HepG2 (cell line): ENCODE data around the gene EXOC3L2. TPM values are rescaled to one million over a fixed set of nuclear protein-coding genes. Genes with fewer than 3 reads are reported as not detected.

Experiments
- AKAP8 ChIP-seq: sonication (generic); formaldehyde crosslinking; IDR thresholded peaks from 2 replicates; pipeline ENCODE4 v1.5.1; 2020; ENCODE audit warnings: mild to moderate bottlenecking, missing genetic modification reagents
- ELF3 ChIP-seq: IDR thresholded peaks from 2 replicates; pipeline ENCODE4 v1.6.1; 2016; ENCODE audit warnings: missing genetic modification reagents, missing compliant biosample characterization
- GABPB1 ChIP-seq: IDR thresholded peaks from 2 replicates; pipeline ENCODE4 v1.6.1; 2016; ENCODE audit warnings: mild to moderate bottlenecking, missing genetic modification reagents, moderate library complexity, missing compliant biosample characterization
- HOXD1 ChIP-seq: sonication (generic); formaldehyde crosslinking; IDR thresholded peaks from 2 replicates; pipeline ENCODE4 v1.5.0; 2020; ENCODE audit warnings: missing genetic modification reagents
- KAT2B ChIP-seq: fragments of 150-350 bp; IDR thresholded peaks from 2 replicates; pipeline ENCODE4 v1.6.1; 2014; ENCODE audit warnings: low read depth, low read length, borderline replicate concordance
- KAT8 ChIP-seq: IDR thresholded peaks from 2 replicates; pipeline ENCODE4 v1.6.1; 2016; ENCODE audit warnings: missing genetic modification reagents, missing compliant biosample characterization
- MBNL3 ChIP-seq: fragments of 250-450 bp; sonication (Bioruptor Pico); conservative IDR thresholded peaks from 2 replicates; pipeline ENCODE4 v1.8.0; 2022; ENCODE audit warnings: mild to moderate bottlenecking, inconsistent platforms
- NBN ChIP-seq: fragments of 450-650 bp; conservative IDR thresholded peaks from 2 replicates; pipeline ENCODE4 v1.6.1; 2017
- NFE2L2 ChIP-seq: fragments of 150-350 bp; IDR thresholded peaks from 2 replicates; pipeline ENCODE4 v1.6.1; 2014; ENCODE audit warnings: low read length
- NPAS2 ChIP-seq: sonication (generic); formaldehyde crosslinking; IDR thresholded peaks from 2 replicates; pipeline ENCODE4 v1.8.0; 2022; ENCODE audit warnings: mild to moderate bottlenecking, missing genetic modification reagents, borderline replicate concordance
- POLR2AphosphoS5 ChIP-seq: IDR thresholded peaks from 2 replicates; pipeline ENCODE4 v1.6.1; 2012; ENCODE audit warnings: low read depth, low read length
- RAD51 ChIP-seq: fragments of 450-650 bp; IDR thresholded peaks from 2 replicates; pipeline ENCODE4 v1.6.1; 2016; ENCODE audit warnings: borderline replicate concordance
- RORA ChIP-seq: sonication (generic); formaldehyde crosslinking; IDR thresholded peaks from 2 replicates; pipeline ENCODE4 v1.5.0; 2020; ENCODE audit warnings: mild to moderate bottlenecking, missing genetic modification reagents, moderate library complexity
- SP2 ChIP-seq: sonication (generic); formaldehyde crosslinking; IDR thresholded peaks from 2 replicates; pipeline ENCODE4 v1.5.1; 2020; ENCODE audit warnings: mild to moderate bottlenecking, missing genetic modification reagents
- SP5 ChIP-seq: IDR thresholded peaks from 2 replicates; pipeline ENCODE4 v1.6.1; 2016; ENCODE audit warnings: low read depth, borderline replicate concordance
- TEAD3 ChIP-seq: optimal IDR thresholded peaks from 2 replicates; pipeline ENCODE3; 2016; ENCODE audit warnings: borderline replicate concordance
- TEF ChIP-seq: sonication (generic); formaldehyde crosslinking; IDR thresholded peaks from 2 replicates; pipeline ENCODE4 v1.5.0; 2020; ENCODE audit warnings: missing genetic modification reagents
- ZFP36L1 ChIP-seq: sonication (generic); formaldehyde crosslinking; IDR thresholded peaks from 2 replicates; pipeline ENCODE4 v1.8.0; 2022; ENCODE audit warnings: mild to moderate bottlenecking, missing genetic modification reagents, moderate library complexity
- ZNF12 ChIP-seq: sonication (generic); formaldehyde crosslinking; IDR thresholded peaks from 2 replicates; pipeline ENCODE4 v1.5.0; 2020; ENCODE audit warnings: missing genetic modification reagents
- ZNF124 ChIP-seq: sonication (generic); formaldehyde crosslinking; IDR thresholded peaks from 2 replicates; pipeline ENCODE4 v1.4.0; 2020; ENCODE audit warnings: missing genetic modification reagents
- ZNF333 ChIP-seq: sonication (generic); formaldehyde crosslinking; IDR thresholded peaks from 2 replicates; pipeline ENCODE4 v1.4.0; 2020; ENCODE audit warnings: mild to moderate bottlenecking, missing genetic modification reagents, borderline replicate concordance
- ZNF343 ChIP-seq: sonication (generic); formaldehyde crosslinking; IDR thresholded peaks from 2 replicates; pipeline ENCODE4 v1.4.0; 2020; ENCODE audit warnings: mild to moderate bottlenecking, missing genetic modification reagents
- ZNF446 ChIP-seq: sonication (generic); formaldehyde crosslinking; IDR thresholded peaks from 2 replicates; pipeline ENCODE4 v1.5.0; 2020; ENCODE audit warnings: mild to moderate bottlenecking, missing genetic modification reagents
- ZNF496 ChIP-seq: sonication (generic); formaldehyde crosslinking; IDR thresholded peaks from 2 replicates; pipeline ENCODE4 v1.8.1; 2023; ENCODE audit warnings: mild to moderate bottlenecking, moderate library complexity, missing genetic modification reagents; ENCODE audit not compliant: insufficient replicate concordance
- ZNF577 ChIP-seq: sonication (generic); formaldehyde crosslinking; IDR thresholded peaks from 2 replicates; pipeline ENCODE4 v1.4.0; 2020; ENCODE audit warnings: mild to moderate bottlenecking, low read depth, missing genetic modification reagents, borderline replicate concordance
- ZNF687 ChIP-seq: sonication (generic); formaldehyde crosslinking; IDR thresholded peaks from 2 replicates; pipeline ENCODE4 v1.5.1; 2020; ENCODE audit warnings: mild to moderate bottlenecking, missing genetic modification reagents, moderate library complexity
- ZNF724P ChIP-seq: sonication (generic); formaldehyde crosslinking; IDR thresholded peaks from 2 replicates; pipeline ENCODE4 v1.8.0; 2022; ENCODE audit warnings: missing genetic modification reagents, borderline replicate concordance
- polyA plus RNA-seq, 8 experiments: library from polyadenylated mRNA; depleted of rRNA in 3 of 8; stranded (reverse) in 7 of 8; unstranded in 1 of 8; fragments of >200 nt; fragmentation: Illumina TruSeq in 4 of 8; extraction: Trizol in 4 of 8; gene quantifications; 2 replicates each; pipeline versions ENCODE4 v1.2.1 to v1.2.3, GENCODE V29; 2011 to 2016; ENCODE audit warnings: low read depth in 4 of 8, missing spikeins in 1 of 8, mixed read lengths in 1 of 8; ENCODE audit not compliant: insufficient read depth in 1 of 8
- total RNA-seq, 5 experiments: library from RNA; depleted of rRNA; stranded (reverse); fragments of >200 nt; fragmentation: Illumina TruSeq; extraction: Trizol; gene quantifications; 2 replicates each; pipeline ENCODE4 v1.2.3, GENCODE V29; 2016; ENCODE audit warnings: low read depth in 1 of 5
- TF ChIP-seq, protein P1 (sequence below): IDR thresholded peaks from 2 replicates; pipeline ENCODE4 v1.6.1; 2016; ENCODE audit warnings: control low read depth

Gene EXOC3L2
- total and polyA plus RNA-seq, 2 of the 13 experiments (the other 11 are each of a cell fraction or from before 2014, with no cell fraction given), result 0.21 TPM; not detected in 1

- TF ChIP-seq ZNF687 (CRISPR knock-in tag), result peak; percentile 59
- no peak for TF ChIP-seq NFE2L2
- TF ChIP-seq TEAD3, result no peak
- TF ChIP-seq ZNF577, result no peak
- TF ChIP-seq ELF3, result peak; percentile 15; the same call in 1 of the 2 replicates
- TF ChIP-seq KAT8 (CRISPR knock-in tag), result peak; percentile 44; the same call in 1 of the 2 replicates
- no peak for TF ChIP-seq NPAS2
- TF ChIP-seq ZNF12 (CRISPR knock-in tag), result no peak
- TF ChIP-seq RORA, result no peak
- TF ChIP-seq, protein P1, sequence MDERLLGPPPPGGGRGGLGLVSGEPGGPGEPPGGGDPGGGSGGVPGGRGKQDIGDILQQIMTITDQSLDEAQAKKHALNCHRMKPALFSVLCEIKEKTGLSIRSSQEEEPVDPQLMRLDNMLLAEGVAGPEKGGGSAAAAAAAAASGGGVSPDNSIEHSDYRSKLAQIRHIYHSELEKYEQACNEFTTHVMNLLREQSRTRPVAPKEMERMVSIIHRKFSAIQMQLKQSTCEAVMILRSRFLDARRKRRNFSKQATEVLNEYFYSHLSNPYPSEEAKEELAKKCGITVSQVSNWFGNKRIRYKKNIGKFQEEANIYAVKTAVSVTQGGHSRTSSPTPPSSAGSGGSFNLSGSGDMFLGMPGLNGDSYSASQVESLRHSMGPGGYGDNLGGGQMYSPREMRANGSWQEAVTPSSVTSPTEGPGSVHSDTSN (CRISPR knock-in tag), result peak; percentile 76
- no peak for TF ChIP-seq KAT2B
- no peak for TF ChIP-seq POLR2AphosphoS5
- peak; percentile 58; the same call in 1 of the 2 replicates for TF ChIP-seq SP5
- TF ChIP-seq NBN, result no peak
- TF ChIP-seq ZFP36L1 (CRISPR knock-in tag), result no peak
- TF ChIP-seq ZNF343 (CRISPR knock-in tag), result no peak
- no peak for TF ChIP-seq ZNF496 (CRISPR knock-in tag)
- no peak for TF ChIP-seq HOXD1 (CRISPR knock-in tag)
- TF ChIP-seq MBNL3 (CRISPR knock-in tag), result no peak
- TF ChIP-seq ZNF724P (CRISPR knock-in tag), result no peak
- peak; percentile 70 for TF ChIP-seq SP2 (CRISPR knock-in tag)
- peak; percentile 72 for TF ChIP-seq GABPB1 (CRISPR knock-in tag)
- TF ChIP-seq ZNF333, result peak; percentile 62; the same call in 1 of the 2 replicates
- no peak for TF ChIP-seq RAD51
- TF ChIP-seq AKAP8, result peak; percentile 73; the same call in 1 of the 2 replicates
- no peak for TF ChIP-seq TEF (CRISPR knock-in tag)
- TF ChIP-seq ZNF446 (CRISPR knock-in tag), result no peak
- 0 out of 2 replicates have a peak, but pooled peaks have one; percentile 33 for TF ChIP-seq ZNF124 (CRISPR knock-in tag)
These were observed 80.5 kb downstream of the EXOC3L2 start (continued) for GRCh38 chr19:45164577-45165335.
